CD4-positive, alpha-beta T cell (primary cell): ENCODE results near the gene PRKG1. TPM values are rescaled to one million over a fixed set of nuclear protein-coding genes. Genes with fewer than 3 reads are reported as not detected.

Experiments used
- ATAC-seq: fragments of 200-7000 bp; cut with Tn5 transposase; one replicate; pipeline ENCODE4 v1.10.0; 2022; ENCODE audit warnings: mild to moderate bottlenecking; ENCODE audit not compliant: poor library complexity
- CTCF ChIA-PET: fragments of 350-600 bp; sonication (Branson Sonifier 250); formaldehyde crosslinking; loops from one replicate; lab custom pipeline; 2021; ENCODE audit warnings: antibody characterized with exemption, inconsistent platforms; lab: Charles Lee
- POLR2A ChIA-PET: fragments of 350-600 bp; sonication (Branson Sonifier 250); formaldehyde crosslinking; loops from one replicate; lab custom pipeline; 2021; ENCODE audit warnings: antibody characterized with exemption, inconsistent platforms; lab: Charles Lee
- DNase-seq, 14 experiments: peaks; one replicate each; pipeline ENCODE4 v3.0.0-alpha.2; 2013 to 2020; ENCODE audit warnings: mixed read lengths in 2 of 14
- H3K27ac ChIP-seq, 2 donors: one replicate each; pipeline versions ENCODE4 v1.5.1 to v1.7.0; 2013; ENCODE audit warnings: low read length in 2 of 2, low read depth in 1 of 2, mild to moderate bottlenecking in 1 of 2
- H3K27me3 ChIP-seq, 2 experiments: 1 replicate in 1 of 2; 2 replicates in 1 of 2; pipeline versions ENCODE4 v1.6.1 to v1.7.0; 2013; ENCODE audit warnings: low read length in 2 of 2, control low read depth in 1 of 2, mild to moderate bottlenecking in 1 of 2, moderate library complexity in 1 of 2; ENCODE audit not compliant: insufficient read depth in 2 of 2, control insufficient read depth in 1 of 2
- H3K36me3 ChIP-seq: one replicate; pipeline ENCODE4 v1.6.1; 2013; ENCODE audit warnings: low read length, control low read depth; ENCODE audit not compliant: insufficient read depth
- H3K4me1 ChIP-seq: one replicate; pipeline ENCODE4 v1.6.1; 2013; ENCODE audit warnings: low read length, control low read depth; ENCODE audit not compliant: insufficient read depth
- H3K4me3 ChIP-seq: one replicate; pipeline ENCODE4 v1.5.1; 2013; ENCODE audit warnings: mild to moderate bottlenecking, low read length, moderate library complexity
- H3K9me3 ChIP-seq, 2 experiments: 1 replicate in 1 of 2; 2 replicates in 1 of 2; pipeline versions ENCODE4 v1.6.1 to v1.7.0; 2013; ENCODE audit warnings: low read length in 2 of 2, mild to moderate bottlenecking in 2 of 2, control low read depth in 1 of 2, moderate library complexity in 1 of 2; ENCODE audit not compliant: control insufficient read depth in 1 of 2, insufficient read depth in 1 of 2
- H3K27ac Mint-ChIP-seq: one replicate; pipeline ENCODE4 v1.8.0; 2020; ENCODE audit warnings: mixed read lengths
- H3K27me3 Mint-ChIP-seq: one replicate; pipeline ENCODE4 v1.8.0; 2021; ENCODE audit warnings: mixed read lengths
- H3K36me3 Mint-ChIP-seq: one replicate; pipeline ENCODE4 v1.8.0; 2021; ENCODE audit warnings: low read depth, mixed read lengths
- H3K4me1 Mint-ChIP-seq: one replicate; pipeline ENCODE4 v1.8.0; 2021; ENCODE audit warnings: low read depth, mixed read lengths
- H3K4me3 Mint-ChIP-seq: one replicate; pipeline ENCODE4 v1.8.0; 2020; ENCODE audit warnings: mild to moderate bottlenecking, mixed read lengths
- H3K9me3 Mint-ChIP-seq: one replicate; pipeline ENCODE4 v1.8.0; 2020; ENCODE audit warnings: mixed read lengths
- CTCF ChIP-seq: fragments of 200-600 bp; IDR thresholded peaks from one replicate; pipeline ENCODE4 v1.8.0; 2022; ENCODE audit warnings: antibody characterized with exemption, mild to moderate bottlenecking
- intact Hi-C, 2 experiments: fragments of 100-400 bp; cut with DNase I in 1 of 2; cut with micrococcal nuclease in 1 of 2; formaldehyde crosslinking; loops; one replicate each; pipeline versions ENCODE4 v1.15.1 to v1.9.0; 2023 to 2025; cut with DNase I, micrococcal nuclease
- total RNA-seq, 174 experiments: library from RNA in 2 of 174; stranded (reverse) in 2 of 174; gene quantifications; one replicate each; pipeline ENCODE4 v1.2.3 and lab custom pipeline; 2021 to 2026

The PRKG1 gene
- total RNA-seq, 2 experiments from 2014 or later = 0.31 TPM; not detected in 1

GRCh38 chr10:51430506-51430905 lies 356.2 kb downstream of the PRKG1 start:
- intact Hi-C loops = no loop called here
- CTCF ChIA-PET = no interaction called here

GRCh38 chr10:51433949-51434475 lies 359.7 kb downstream of the PRKG1 start:
- Histone ChIP-seq H3K4me1 (no peaks in the 10 kb centered on the region), H3K36me3 (no peaks in the 10 kb centered on the region), H3K4me3 (no peak overlapping the region), H3K9me3 (no peaks in the 10 kb centered on the region), H3K27me3 (no peaks in the 10 kb centered on the region), H3K27ac (no peak overlapping the region)
- DNase-seq = no peak
- TF ChIP-seq CTCF = no peak
- H3K4me1 Mint-ChIP-seq = no peaks in the 10 kb centered on the region
- H3K27me3 Mint-ChIP-seq = no peaks in the 10 kb centered on the region
- no peaks in the 10 kb centered on the region for H3K36me3 Mint-ChIP-seq
- H3K27ac Mint-ChIP-seq = no peak overlapping the region
- no peak for ATAC-seq
- POLR2A ChIA-PET = no interaction called here
- H3K9me3 Mint-ChIP-seq = no peaks in the 10 kb centered on the region
- intact Hi-C loops = no loop called here
- CTCF ChIA-PET = interaction anchor here (0.5 kb wide), 1 partner anchor 53 kb away, joined by 3 read pairs; no protein-coding TSS in a partner anchor
- H3K4me3 Mint-ChIP-seq = no peak overlapping the region

More at GRCh38 chr10:51430506-51430905, 356.2 kb downstream of the PRKG1 start:
- DNase-seq = no peak
- no peaks in the 10 kb centered on the region for H3K36me3 Mint-ChIP-seq
- Histone ChIP-seq H3K4me1 (no peaks in the 10 kb centered on the region), H3K27ac (no peak overlapping the region), H3K9me3 (no peaks in the 10 kb centered on the region), H3K27me3 (no peaks in the 10 kb centered on the region), H3K4me3 (no peak overlapping the region), H3K36me3 (no peaks in the 10 kb centered on the region)
- ATAC-seq = no peak
- H3K9me3 Mint-ChIP-seq = no peaks in the 10 kb centered on the region
- POLR2A ChIA-PET = no interaction called here
- no peaks in the 10 kb centered on the region for H3K27me3 Mint-ChIP-seq
- no peak overlapping the region for H3K27ac Mint-ChIP-seq
- H3K4me1 Mint-ChIP-seq = no peaks in the 10 kb centered on the region
- H3K4me3 Mint-ChIP-seq = no peak overlapping the region
- TF ChIP-seq CTCF = no peak

- ChIA-PET POLR2A (no interaction called here), CTCF (no interaction called here)
- ATAC-seq (no peak), DNase-seq (no peak)
- TF ChIP-seq CTCF = no peak
- Mint-ChIP-seq H3K4me1 (no peaks in the 10 kb centered on the region), H3K27ac (no peak overlapping the region), H3K27me3 (no peaks in the 10 kb centered on the region), H3K9me3 (no peaks in the 10 kb centered on the region), H3K4me3 (no peak overlapping the region), H3K36me3 (no peaks in the 10 kb centered on the region)
- intact Hi-C loops = no loop called here
- H3K4me1 ChIP-seq = no peaks in the 10 kb centered on the region
- H3K36me3 ChIP-seq = no peaks in the 10 kb centered on the region
- H3K9me3 ChIP-seq = no peaks in the 10 kb centered on the region
- no peaks in the 10 kb centered on the region for H3K27me3 ChIP-seq
- H3K27ac ChIP-seq = no peak overlapping the region
- no peak overlapping the region for H3K4me3 ChIP-seq
These were observed 362.5 kb downstream of the PRKG1 start for GRCh38 chr10:51436805-51437204.
